DMS 273 (cell line): ENCODE results near the gene TYR.
"Not testable (repeated sequence)": the region's sequence is repeated elsewhere in the genome, so short reads cannot be mapped to it uniquely, and the experiment has no call there.

ENCODE experiments used
- DNase-seq: peaks from one replicate; lab custom pipeline; 2025; ENCODE audit not compliant: unreplicated experiment; lab: John Stamatoyannopoulos, UW

Gene TYR

GRCh38 chr11:89177691-89178231 is at the start of gene TYR:
TYR (plus strand) TSS chr11:89177875; CDS start chr11:89177954, 79 bp downstream.
- DNase-seq = no peak

- DNase-seq = no peak
Measured at GRCh38 chr11:89136606-89137005, 41.1 kb upstream of the TYR start.

DNA sequence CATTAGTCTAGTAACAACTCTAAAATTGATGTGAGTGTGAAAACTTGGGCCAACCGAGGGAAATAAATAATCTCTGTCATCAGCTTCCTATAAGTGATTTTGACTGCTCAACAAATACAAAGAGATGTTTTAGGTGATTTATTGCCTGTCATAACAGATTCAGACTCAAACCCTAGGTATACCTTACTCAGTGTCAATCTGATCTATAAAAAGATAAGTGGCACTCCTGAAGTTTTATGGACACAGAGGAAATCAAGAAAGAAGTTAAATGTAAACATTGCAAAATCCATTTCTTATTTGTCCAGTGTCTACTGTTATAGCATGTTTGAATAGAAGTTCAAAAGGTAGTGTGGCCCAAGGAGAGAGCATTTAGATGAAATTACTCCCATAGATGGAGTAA is 30.4 kb upstream of the TYR start:
- no peak for DNase-seq

GRCh38 chr11:89159974-89160373 is 17.7 kb upstream of the TYR start:
- DNase-seq = no peak

DNA sequence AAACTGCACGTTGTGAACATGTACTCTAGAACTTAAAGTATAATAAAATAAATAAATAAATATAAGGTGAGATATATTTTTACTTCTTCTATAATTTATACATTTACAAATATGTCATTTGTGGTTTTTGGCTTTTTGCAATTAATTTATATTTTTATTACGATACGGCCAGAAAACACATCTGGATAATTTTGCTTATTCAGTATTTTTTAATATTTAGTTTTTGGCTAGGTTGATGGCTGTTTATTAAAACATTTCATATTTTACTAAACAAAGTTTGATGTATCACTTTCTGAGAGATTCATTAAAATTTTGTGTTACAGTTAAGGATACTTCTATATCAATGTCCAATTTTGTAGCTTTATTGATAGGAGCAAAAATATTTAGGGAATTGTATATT is 15.7 kb upstream of the TYR start:
- DNase-seq = no peak

GRCh38 chr11:89163686-89164085 is 14.0 kb upstream of the TYR start:
- no peak for DNase-seq

DNA sequence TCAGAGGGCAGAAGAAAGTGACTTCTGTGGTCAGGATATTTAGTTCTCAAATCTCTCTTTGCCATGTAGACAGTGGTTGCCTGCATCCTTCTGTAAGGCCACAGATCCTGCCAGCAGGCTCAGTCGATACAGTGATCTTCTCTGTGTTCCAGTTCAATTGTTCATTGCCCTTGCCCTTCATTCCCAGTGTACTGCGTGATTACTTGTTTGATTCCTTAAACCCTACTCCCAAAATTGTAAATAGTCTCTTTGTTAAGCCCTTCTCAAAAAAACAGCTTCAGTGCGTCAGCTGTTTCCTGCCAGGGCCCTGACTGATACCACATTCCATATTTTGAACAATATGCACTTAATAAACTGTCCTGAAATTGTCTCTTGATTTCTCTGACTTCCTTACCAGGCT is 9.3 kb upstream of the TYR start:
- DNase-seq = no peak

DNA sequence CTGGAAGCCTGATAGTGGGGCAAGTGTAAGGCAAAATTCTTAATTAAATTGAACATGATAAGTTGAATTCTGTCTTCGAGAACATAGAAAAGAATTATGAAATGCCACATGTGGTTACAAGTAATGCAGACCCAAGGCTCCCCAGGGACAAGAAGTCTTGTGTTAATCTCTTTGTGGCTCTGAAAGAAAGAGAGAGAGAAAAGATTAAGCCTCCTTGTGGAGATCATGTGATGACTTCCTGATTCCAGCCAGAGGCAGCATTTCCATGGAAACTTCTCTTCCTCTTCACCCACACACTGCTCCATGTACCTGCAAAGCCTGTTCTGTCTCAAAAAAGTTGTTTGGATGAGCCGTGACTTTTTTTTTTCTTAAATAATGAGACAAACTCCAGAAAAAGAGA is 1.9 kb upstream of the TYR start:
- DNase-seq = no peak

DNA sequence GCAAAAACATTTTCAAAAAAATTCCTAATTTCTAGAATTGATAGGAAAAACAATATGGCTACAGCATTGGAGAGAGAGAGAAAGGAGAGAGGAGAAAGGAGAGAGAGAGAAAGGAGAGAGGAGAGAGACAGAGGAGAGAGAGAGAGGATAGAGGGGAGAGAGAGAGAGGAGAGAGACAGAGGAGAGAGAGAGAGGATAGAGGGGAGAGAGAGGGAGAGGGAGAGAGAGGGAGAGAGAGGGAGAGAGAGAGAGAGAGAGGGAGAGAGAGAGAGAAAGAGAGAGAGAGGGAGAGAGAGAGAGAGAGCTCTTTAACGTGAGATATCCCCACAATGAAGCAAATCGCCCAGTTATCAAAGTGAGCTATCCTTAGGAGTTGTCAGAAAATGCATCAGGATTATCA is 737 bp upstream of the TYR start:
- no peak for DNase-seq

DNA sequence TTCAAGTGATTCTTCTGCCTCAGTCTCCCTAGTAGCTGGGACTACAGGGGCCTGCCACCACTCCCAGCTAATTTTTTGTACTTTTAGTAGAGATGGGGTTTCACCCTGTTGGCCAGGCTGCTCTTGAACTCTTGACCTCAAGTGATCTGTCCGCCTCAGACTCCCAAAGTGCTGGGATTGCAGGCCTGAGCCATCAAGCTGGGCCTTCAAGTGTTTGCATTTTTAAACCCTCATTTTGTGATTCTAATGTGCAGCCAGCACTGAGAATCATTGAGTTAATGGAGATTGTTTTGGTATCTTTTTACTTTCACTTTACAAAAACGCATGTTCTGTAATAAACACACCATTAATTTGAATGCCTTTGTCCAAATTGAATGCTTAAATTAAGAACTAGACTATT is 3.4 kb downstream of the TYR start:
- DNase-seq = no peak

DNA sequence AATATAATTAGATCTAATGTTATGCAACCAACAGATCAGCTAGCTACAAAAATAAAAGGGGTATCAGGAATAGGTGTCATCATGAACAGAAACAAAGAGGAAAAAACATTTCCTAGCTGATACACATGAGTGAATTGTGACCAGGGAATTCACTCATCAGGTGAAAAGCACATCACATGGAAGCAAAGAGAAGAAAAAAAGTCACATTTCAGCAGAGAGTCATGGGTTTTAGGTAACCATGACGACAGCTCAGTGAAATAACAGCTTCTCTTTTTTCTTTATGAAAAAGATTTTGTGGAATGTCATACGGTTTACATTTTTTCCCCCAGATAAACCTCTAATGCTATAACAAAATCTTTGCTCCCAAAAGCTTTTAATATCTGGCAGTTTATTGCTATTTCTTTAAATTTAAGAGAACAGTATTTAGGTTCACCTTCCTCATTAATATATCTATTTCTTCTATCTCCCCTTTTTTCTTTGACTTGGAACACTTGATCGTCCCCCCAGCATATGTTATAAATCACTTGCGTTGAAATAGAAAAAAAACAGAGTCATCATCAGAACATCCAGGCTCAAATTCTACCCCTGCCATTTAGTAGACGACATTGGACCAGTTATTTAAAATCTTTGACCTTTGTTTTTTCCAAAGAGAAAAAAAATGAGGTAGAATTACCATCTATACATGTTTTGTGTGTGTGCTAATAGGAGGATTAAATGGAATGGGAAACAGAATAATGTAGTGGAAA is 5.3 kb downstream of the TYR start:
- no peak for DNase-seq

DNA sequence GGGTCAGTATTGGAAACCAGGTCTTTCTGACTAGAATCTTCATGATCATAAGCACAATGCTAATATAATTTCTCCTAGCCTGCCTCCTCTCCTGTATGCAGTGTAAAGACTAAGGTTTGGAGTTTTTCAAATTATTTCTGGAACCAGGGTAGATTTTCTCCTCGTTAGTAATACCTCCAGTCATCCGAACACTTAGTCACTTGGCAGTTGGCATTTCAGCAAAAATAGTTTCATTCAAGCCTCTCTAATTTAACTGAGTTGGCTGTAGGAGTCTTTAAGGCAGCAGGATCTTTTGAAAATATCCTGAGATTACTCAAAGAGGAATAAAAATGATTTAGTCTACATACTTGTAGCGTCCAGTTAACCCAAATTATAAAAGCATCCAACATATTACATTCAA is 6.3 kb downstream of the TYR start:
- no peak for DNase-seq

- no peak for DNase-seq
Measured at GRCh38 chr11:89189776-89190175, 12.1 kb downstream of the TYR start.

- DNase-seq = no peak
Measured at GRCh38 chr11:89201138-89201537, 23.5 kb downstream of the TYR start.

GRCh38 chr11:89203814-89204213 is 26.1 kb downstream of the TYR start:
- DNase-seq = no peak

- DNase-seq = no peak
Measured at GRCh38 chr11:89205378-89205777, 27.7 kb downstream of the TYR start.

GRCh38 chr11:89220684-89221339 is 43.1 kb downstream of the TYR start:
- DNase-seq = no peak

GRCh38 chr11:89235083-89235482 is 57.4 kb downstream of the TYR start:
- no peak for DNase-seq

GRCh38 chr11:89235976-89236375 is 58.3 kb downstream of the TYR start:
- no peak for DNase-seq

DNA sequence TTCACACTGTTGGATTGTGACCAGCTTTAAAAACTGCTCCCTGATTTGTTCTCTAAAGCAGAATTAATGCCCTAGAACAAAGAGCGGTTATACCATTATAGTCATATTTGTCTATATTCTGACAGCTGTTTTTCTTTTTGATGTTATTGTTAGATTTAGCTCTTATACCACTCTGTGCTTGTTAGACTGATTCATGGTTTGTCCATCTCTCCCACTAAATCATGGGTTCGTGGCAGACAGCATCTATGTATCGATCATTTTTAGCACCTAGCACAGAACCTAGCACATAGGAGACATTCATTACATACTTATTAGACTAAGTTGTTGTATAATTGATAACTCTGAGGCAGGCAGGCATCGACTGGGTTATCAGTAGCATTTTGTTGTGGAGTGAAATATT is 69.3 kb downstream of the TYR start:
- DNase-seq = not testable (repeated sequence)

GRCh38 chr11:89249196-89249595 is 71.5 kb downstream of the TYR start:
- no peak for DNase-seq

GRCh38 chr11:89261483-89261882 is 83.8 kb downstream of the TYR start:
- DNase-seq = not testable (repeated sequence)
